ENCODE results near the gene VAMP8. TPM values are rescaled to one million over a fixed set of nuclear protein-coding genes. Genes with fewer than 3 reads are reported as not detected.
A peak's percentile ranks its signal among the peaks of the same experiment; 100 is the strongest.
"Not testable (repeated sequence)": the region's sequence is repeated elsewhere in the genome, so short reads cannot be mapped to it uniquely, and the experiment has no call there.

The VAMP8 gene
- total RNA-seq, 1 experiment from 2014 or later, result 37.3 TPM

DNA sequence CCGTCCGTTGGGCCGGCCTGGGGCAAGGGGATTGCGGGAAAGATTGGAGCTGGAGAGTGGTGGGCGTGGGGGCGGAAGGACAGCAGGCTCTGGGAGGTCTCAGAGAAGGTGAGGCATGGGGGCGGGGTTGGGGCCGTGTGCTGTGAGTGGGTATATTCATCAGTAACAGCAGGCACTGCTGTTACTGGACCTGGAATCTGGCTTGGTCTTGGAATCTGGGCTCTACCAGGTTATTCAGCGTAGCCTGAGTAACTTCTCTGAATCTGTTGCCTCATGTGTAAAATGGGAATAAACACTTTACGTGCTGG is 18.6 kb downstream of the VAMP8 start:
- DNase-seq (ENCODE audit: extremely low read depth, low read depth), result no peak

DNA sequence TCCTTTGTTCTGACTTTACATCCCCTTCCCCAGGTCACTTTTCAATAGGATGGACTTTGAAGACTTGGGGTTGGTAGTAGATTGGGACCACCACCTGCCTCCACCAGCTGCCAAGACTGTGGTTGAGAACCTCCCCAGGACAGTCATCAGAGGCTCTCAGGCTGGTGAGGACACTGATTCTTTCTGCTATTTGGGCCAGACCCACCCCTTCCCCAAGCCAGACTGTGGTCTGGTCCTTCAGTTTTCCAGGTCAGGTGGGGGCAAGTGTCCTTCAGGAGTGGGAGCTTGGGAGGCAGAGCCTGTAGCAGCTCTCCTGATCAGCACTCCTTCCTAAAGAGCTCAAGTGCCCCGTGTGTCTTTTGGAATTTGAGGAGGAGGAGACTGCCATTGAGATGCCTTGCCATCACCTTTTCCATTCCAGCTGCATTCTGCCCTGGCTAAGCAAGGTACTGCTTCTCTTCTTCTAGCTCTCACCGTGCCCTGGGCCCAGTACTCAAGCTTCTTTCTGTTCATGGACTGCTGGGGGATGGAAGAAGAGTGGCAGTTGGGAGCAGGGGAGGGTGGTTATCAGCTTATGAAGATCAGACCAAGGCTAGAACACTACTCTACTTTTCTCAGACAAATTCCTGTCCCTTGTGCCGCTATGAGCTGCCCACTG is 19.2 kb downstream of the VAMP8 start:
- DNase-seq (ENCODE audit: extremely low read depth, low read depth), result no peak

DNA sequence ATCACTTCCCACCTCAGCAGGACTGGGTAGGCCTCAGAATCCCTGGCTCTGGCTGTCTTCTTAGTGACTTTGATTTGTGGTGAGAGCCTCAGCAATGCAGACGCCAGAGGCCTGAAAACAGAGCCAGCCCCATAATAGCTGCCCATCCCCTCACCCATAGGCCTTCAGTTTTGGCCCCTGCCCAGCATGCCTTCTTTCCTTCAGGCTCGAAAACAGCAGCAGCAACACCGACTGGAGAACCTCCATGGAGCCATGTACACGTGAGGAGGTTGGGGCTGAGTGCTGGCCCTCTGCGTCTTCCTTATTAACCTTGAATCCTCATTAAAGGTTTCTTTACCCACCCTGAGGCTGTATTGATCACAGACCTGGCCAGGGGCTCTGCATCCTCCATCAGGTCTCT is 19.9 kb downstream of the VAMP8 start:
- DNase-seq (ENCODE audit: extremely low read depth, low read depth), result no peak

DNA sequence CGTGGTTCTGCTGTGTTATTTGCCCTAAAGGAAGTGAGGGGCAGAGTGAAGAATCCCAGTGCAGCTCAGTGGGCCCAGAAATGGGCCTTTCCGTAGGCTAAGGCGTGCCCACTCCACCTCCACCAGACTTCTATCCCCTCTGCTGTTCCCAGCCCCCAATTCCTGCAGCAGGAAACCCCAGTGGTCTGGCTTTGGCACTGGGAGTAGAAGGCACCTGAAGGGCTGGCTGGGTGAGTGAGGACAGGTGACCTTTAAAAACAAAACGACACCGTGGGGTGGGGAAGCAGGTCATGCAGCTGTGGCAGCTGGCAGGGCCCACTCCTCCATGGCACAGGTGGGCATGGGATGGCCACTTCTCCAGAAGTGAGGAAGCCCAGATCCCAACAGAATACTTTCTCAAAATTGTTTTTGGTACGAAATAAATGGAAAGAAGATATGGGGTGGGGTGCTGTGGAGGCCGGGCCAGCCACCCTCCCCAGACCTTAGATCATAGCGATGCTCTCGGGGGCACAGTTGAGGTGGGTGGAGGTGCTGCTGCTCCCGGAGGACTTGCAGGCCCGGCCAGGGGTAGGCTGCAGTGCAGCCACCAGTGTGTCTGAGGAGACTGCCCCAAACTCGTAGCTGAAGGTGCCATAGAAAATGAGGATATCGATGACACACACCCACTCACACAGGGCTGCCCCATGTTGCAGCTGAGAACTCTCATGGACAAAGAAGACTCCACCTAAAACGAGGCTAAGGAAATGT is 21.4 kb downstream of the VAMP8 start:
- DNase-seq (ENCODE audit: extremely low read depth, low read depth), result no peak

DNA sequence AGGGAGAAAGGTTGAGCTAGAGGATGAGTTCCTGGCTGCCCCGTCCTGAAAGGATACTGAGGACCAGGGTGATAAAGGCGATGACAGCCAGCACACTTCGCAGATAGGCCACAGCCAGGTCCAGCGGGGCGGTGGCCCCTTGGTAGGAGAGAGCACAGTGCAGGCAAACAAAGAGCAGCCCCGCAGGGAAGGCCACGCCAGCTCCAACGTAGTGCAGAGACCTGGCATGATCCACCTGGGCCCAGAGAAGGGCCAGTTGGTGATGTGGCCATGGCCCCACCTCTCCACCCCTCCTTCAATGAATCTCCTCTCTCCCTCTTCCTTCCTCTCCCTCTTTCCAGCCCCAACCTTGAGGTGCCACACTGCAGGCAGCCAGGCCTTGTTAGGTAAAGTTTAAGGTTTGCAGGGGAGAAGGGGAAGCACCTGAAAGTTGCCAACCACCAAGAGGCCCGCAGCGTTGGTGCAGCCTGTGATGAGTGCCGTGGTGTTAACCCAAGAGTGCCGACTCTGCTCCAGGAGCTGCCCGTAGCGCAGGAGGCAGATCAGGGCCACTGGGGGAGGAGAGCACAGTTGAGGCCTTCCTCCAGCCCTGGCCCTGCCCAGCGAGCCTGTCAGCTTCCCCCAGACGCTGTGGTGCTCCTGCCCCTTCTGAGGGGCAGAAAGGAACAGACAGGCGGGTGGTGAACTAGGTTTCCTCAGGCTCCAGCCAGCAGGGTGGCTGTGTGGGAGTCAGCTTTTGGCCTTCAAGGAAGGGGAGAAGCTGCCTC is 22.3 kb downstream of the VAMP8 start:
- no peak for DNase-seq (ENCODE audit: extremely low read depth, low read depth)

DNA sequence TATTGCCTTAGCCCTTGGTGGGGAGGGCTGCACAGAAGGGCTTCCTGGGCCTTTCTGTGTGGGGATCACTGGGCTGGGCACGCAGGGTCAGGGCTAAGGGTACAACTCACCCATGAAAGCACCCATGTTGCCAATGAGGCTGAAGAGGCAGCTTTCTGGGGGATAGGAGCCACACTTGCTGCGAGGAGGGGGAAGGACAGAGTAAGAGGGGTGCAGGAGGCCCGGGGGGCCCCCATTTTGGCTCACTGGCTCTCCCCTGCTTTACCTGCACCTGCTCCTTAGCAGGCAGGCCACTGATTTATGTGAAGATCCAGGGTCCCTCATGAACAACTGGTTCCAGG is 22.8 kb downstream of the VAMP8 start:
- DNase-seq (ENCODE audit: extremely low read depth, low read depth), result no peak

DNA sequence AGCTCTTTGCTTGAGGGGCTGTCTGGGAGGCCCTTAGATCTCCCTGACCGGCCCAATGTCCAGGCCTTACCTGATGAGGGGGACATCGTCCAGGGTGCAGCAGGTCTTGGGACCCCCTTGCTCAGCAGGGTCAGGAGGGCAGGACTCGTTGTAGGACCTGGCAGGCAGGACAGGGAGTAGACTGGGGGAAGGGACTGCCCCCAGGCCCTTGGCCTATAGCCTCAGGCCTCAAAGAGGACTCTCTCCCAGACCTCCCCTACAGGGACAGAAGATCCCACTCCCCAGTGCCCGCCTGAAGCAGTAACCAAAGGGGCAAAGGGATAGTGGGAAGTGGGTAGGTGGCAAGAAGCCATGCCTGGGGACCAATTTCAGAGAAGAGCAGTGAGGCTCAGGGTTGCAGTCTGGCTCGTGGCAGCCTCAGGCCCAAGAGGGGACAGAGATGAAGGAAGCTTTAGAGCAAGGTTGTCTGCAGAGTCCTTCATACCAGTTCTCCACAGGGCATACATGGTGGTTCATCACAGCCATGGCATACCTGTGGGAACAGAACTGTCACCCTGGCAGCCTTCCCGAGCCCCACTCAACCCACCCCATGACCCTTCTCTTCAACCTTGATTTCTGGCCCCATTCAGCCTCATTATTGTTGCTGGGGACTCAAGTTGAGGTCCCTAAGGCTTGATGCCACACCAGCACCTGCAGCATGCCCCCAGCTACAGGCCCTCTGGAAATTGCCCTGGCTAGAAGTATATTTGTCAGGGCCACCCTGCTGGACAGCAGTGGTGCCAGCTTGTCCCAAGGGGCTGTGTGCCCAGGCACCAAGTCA is 23.8 kb downstream of the VAMP8 start:
- DNase-seq (ENCODE audit: extremely low read depth, low read depth), result no peak

DNA sequence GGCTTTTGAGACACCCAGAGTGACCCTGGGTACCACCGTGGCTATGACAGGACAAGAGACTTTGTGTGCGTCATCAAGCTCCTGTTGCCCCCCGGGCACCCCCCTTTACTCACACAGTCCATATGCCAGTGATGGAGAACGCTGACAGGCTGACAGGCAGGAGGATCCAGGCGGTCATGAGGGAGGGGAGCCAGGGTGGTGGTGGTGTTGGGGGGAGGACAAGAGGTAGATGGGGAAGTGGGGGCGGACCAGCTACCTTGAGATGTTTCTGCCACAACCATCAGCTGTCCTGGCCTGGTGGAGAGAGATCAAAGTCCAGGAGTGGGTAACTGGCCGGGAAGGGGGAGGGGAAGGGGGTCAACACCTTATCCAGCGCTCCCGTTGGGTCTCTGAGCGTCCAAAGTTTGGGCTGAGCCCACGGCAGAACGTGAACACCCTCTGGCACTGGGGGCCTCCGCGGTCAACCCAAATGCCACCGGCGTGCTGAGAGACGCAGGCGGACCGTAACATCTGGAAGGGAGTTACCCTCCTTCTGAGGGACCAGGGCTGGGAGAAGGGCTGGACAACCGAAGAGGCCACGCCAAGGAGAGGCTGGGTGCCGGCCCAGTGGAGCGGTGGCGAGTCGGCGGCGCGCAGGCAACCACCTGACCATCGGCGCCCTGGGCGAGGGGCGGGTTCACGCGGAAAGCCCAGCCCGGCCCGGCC is 24.5 kb downstream of the VAMP8 start:
- DNase-seq (ENCODE audit: extremely low read depth, low read depth), result no peak

DNA sequence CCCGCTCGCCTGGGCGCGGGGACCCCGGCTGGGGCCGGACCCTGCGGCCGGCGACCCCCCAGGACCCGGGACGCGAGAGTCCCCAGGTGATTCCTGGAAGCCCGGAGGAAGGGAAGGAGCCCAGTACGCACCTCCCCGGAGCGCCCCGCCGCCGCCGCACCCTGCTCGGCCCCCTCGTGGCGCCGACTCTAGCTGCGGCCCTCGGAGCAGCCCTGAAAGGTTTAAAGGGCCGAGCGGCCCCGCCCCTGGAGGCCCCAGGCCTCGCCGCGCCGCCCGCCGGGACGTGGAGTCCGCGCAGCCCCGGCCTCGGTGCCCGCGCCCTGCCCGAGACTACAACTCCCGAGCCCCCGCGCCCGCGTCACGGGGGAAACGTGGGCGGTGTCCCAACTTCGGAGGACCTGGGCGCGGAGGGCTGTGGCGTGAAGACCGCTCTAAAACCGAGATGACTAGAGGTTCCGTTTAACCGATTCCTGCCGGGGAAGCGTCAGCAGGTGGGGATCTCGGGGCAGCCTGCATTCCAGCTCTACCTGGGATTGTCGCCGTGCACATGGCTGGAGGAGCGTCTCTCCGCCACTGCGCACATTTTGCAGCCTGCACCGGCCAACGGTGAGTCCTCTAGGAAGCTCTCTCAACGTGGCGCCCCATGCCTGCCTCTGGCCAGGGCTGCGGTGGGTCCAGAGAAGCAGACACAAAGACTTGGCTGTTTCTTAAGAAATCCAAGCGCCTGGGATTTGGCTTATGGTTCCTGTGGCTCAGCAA is 25.3 kb downstream of the VAMP8 start, which contains the start of gene TMEM150A:
TSS of gene TMEM150A (minus strand) at position 223 of the 759 bp plus-strand sequence. CDS start 750 bp downstream, outside the sequence.
- peak; percentile 84 for DNase-seq (ENCODE audit: extremely low read depth, low read depth)

DNA sequence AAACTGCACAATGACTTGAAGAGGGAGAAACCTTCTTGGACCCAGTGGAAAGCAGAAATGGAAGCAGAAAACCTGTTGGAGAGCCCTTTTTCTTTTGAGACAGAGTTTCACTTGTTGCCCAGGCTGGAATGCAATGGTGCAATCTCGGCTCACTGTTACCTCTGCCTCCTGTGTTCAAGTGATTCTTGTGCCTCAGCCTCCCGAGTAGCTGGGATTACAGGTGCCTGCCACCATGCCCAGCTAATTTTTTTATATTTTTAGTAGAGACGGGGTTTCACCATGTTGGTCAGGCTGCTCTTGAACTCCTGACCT is 26.7 kb downstream of the VAMP8 start:
- not testable (repeated sequence) for DNase-seq (ENCODE audit: extremely low read depth, low read depth)

DNA sequence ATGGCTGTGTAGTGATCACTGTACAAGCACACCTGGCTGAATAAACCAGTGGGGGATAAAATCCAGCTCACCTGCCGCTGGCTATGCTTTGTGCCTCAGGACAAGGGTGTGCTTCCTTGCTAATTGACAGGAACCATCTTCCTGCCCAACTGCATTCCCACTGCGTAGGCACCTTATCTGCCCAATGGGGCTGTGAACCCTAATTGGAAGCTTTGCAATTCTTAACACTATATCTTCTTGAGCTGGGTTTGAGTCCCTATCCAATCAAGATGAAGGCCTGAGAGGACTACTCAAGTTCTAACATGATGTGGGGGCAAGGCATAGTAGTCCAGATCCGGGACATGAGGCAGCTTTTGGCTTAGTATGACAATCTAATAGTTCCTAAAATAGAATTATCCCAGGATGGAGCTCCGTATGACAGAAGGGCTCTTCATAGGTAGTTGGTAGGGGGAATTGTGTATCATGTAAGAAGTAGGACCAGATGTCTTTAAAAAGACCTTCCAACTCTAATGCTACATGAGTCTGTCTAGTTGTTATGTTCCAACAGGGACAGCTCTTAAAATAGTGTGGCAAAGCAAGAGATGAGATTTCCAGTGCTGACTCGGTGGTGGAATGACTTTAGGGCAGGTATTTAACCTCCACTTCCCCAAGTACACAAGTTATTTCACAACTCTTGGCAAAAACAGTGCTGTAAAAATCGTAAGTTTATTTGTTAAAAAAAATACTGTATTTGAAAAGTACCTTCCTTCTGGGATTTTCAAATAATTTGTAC is 27.4 kb downstream of the VAMP8 start:
- DNase-seq (ENCODE audit: extremely low read depth, low read depth), result no peak

DNA sequence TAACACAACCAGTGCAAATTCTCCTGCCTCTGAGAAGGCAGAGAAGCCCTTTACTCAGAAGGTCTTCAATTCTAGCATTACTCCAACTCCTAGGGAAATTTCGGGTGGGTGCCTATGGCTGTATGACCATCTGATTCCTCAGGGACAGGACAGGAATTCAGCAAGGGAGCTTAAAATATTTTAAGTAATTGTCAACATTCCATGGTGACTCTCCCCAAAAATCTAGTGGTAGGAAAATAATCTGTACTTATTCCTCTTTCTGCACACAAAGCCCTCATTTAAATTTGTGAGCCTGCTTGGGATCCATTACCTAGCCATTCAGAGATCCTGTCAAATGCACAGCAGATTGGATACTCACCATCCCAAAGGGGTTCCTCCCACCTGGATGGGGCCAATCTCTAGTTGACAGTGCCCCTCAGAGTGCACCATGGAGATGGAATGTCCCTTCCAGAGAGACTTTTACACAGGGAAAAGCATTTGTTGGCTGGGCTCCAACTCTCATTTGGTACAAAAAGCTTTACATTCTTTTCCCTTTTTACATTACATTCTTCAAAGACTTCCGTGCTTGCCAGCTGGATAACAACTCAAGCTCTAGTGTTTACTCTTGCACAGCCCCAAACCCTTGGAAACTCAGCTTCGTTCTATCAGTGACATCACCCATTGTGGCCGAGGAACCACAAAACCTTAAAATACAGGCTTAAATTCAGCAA is 28.2 kb downstream of the VAMP8 start:
- DNase-seq (ENCODE audit: extremely low read depth, low read depth), result no peak

DNA sequence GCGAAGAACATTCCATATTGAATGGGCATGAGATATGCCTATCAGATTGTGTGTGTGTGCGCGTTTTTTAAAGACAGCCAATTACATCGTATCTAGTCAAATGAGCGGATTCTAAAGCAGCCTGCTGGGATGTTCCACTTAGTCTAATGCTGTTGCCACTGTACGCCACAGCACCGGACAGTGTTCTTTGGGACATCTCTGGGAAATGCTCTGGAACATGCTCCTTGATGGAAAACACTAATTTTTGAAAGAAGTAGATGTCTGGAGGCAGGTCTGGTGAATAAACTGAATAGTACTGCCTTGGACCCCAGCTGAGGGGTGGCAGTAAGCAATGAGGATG is 28.7 kb downstream of the VAMP8 start:
- no peak for DNase-seq (ENCODE audit: extremely low read depth, low read depth)

DNA sequence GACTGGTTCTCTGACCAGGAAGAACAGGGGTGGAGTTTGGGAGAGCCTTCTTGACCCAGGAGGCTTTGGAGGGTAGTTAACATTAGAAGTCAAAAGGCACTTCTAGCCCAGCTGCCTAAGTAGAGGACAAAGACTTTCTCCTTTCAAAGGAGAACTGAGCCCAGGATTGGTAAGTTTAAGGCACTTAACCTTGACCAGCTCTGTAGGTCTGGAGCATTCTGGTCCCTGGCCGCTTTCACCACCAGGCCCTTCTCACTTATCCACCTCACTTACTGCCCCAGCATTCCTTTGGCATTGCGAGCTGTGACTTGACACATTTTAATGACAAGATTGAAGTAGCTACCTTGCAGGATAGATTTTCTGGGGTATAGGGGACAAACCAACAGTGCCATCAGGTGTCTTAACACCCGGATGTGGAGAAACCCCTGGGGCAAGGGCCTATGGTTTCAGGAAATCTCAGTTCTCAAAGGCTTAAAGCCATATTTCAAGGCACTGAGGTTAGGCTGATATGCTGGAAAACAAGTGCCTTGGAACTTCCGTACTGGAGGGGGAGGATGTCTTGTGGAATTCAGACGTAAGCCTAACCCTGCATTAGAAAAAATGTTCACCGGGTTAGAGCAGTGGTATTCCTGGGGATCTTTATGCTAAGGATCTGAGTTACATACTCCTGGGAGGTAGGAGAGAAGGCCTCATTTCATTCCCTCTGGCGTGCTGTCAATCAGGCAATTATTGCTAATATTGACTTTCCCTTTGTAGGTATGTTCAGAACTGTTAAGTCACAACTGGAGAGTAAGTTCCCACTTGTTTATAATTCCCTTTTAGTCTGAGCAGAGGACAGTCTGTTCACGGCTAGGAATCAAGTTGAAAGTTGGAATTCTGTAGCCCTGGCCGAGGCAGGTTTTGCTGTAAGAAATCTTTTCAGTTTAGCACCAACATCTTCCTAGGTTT is 30.2 kb downstream of the VAMP8 start:
- no peak for DNase-seq (ENCODE audit: extremely low read depth, low read depth)

DNA sequence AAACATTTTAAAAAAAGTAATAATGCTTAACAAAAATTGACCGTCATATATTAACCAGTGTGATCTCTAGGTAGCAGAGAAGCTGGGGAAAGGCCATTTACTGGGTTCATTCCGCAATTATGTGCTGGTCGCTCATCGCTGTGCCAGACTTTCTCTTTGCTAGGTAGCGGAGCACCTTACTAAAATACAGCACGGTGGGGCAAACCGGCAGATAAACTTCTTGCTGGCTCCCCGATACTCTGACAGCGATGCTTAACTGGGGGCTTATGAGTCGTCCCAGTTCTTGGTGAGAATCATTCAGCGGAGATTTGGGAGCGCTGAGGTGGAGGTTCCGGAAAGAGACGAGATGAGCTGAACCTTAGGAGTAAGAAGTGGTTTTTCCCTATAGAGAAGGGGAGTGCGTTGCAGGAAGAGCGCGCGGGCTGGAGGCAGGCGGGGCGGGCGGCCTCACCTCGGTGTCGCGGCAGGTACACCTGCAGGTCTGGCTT is 33.9 kb downstream of the VAMP8 start:
- no peak for DNase-seq (ENCODE audit: extremely low read depth, low read depth)

DNA sequence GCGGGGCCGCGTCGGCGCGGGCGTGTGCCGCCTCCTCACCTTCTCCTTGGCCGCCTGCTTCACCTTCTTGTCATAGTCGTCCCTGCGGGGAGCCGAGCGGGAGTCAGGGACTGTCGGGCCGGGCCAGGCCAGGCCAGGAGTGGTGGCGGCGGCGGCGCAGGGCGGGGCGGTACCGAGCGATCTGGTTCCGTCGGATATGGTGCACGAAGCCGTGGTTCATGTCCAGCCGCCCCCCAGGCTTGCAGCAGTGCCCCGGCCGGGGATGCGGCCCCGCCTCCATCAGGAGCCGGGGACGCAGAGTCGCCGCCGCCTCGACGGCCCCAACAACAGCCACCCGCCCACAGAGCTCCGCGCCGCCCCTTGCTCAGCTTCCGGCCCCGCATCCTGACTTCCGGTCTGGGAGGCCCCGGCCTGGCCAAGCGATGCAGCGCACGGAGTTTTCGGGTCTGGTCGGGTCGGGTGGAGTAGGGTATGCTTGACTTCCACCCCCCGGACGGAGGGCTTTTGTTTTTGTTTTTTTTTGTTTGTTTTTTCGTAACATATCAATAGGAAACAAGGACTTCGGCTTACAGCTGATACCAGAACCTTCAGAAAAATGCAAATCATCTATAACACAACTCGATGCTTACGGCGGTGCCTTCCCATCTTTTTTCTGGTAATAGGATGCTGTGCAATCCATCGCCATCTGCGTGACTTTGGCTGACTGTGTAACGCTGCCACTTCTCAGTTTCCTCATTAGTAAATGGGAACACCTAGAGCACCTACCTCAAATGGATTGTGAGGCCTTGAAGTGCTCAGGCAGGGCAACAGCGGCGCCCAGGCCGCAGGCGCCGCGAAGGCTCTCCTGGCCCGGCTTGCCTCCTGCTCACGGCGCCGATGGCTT is 34.6 kb downstream of the VAMP8 start, which contains the start of gene C2orf68:
TSS of gene C2orf68 (minus strand) at position 362 of the 883 bp plus-strand sequence. CDS start at position 280, 82 bp downstream.
- DNase-seq (ENCODE audit: extremely low read depth, low read depth), result peak; percentile 84

Measured in NCI-H460 (cell line).